Esophagus squamous epithelium (tissue), 5 donors: Measurements from ENCODE around the gene ANKRD17. TPM values are rescaled to one million over a fixed set of nuclear protein-coding genes. Genes with fewer than 3 reads are reported as not detected.

Experiments
- DNase-seq: peaks from one replicate; lab custom pipeline; 2025; lab: John Stamatoyannopoulos, UW
- H3K27ac ChIP-seq, 4 donors: fragments of 200-600 bp; sonication (generic); one replicate each; pipeline ENCODE4 v1.5.1; 2016 to 2019; ENCODE audit warnings: mild to moderate bottlenecking in 1 of 4
- H3K27me3 ChIP-seq, 4 donors: fragments of 200-600 bp; sonication (generic); 1 replicate in 3 of 4; 2 replicates in 1 of 4; pipeline versions ENCODE4 v1.5.1 to v1.6.0; 2017 to 2021; ENCODE audit warnings: antibody characterized with exemption in 1 of 4
- H3K36me3 ChIP-seq, 3 donors: fragments of 200-600 bp; sonication (generic); one replicate each; pipeline ENCODE4 v1.5.1; 2016 to 2019
- H3K4me1 ChIP-seq, 3 donors: fragments of 200-600 bp; sonication (generic); one replicate each; pipeline ENCODE4 v1.5.1; 2017 to 2019
- H3K4me3 ChIP-seq, 4 donors: fragments of 200-600 bp; sonication (generic); 1 replicate in 3 of 4; 2 replicates in 1 of 4; pipeline ENCODE4 v1.5.1; 2016 to 2019; ENCODE audit warnings: mild to moderate bottlenecking in 2 of 4, moderate library complexity in 1 of 4
- H3K9me3 ChIP-seq, 3 donors: fragments of 200-600 bp; sonication (generic); one replicate each; pipeline ENCODE4 v1.5.1; 2016 to 2019
- CTCF ChIP-seq, 6 experiments: fragments of 450-650 bp in 4 of 6; fragments of 200-600 bp in 2 of 6; sonication (generic) in 2 of 6; IDR thresholded peaks; one replicate each; pipeline ENCODE4 v1.5.1; 2016 to 2019; ENCODE audit warnings: antibody characterized with exemption in 6 of 6, mild to moderate bottlenecking in 4 of 6, moderate library complexity in 4 of 6
- POLR2A ChIP-seq, 4 donors: fragments of 450-650 bp; IDR thresholded peaks; one replicate each; pipeline ENCODE4 v1.6.1; 2017; ENCODE audit warnings: antibody characterized with exemption in 4 of 4, mild to moderate bottlenecking in 4 of 4, moderate library complexity in 3 of 4
- WGBS, 2 donors: methylation state at CpG; one replicate each; pipeline ENCODE4 v1.1.5; 2018; 5-methylcytosine and 5-hydroxymethylcytosine counted together
- intact Hi-C: fragments of 100-400 bp; cut with DNase I; formaldehyde crosslinking; loops from one replicate; pipeline ENCODE4 v1.15.0; 2022
- total RNA-seq, 4 donors: library from RNA; depleted of rRNA; stranded (reverse); fragments of >200 nt; gene quantifications; one replicate each; pipeline ENCODE4 v1.1.0, GENCODE V29; 2016
- donor health status: DM: yes; HTN: yes; CAD: no.

Gene ANKRD17
- total RNA-seq, 4 donors from 2014 or later = 31.3 to 55.5 (median 47.5) TPM

GRCh38 chr4:73193155-73193554 lies 65.4 kb downstream of the ANKRD17 start:
- intact Hi-C loops = no loop called here
- H3K4me1 ChIP-seq = peaks cover 0 to 5% (median 0%) of the 10 kb centered on the region in 3 donors
- DNase-seq = no peak
- TF ChIP-seq CTCF (IDR thresholded peaks at IDR 0.05) (no peak), POLR2A (IDR thresholded peaks at IDR 0.05) (no peak)
- H3K9me3 ChIP-seq = no peaks in the 10 kb centered on the region
- WGBS, 2 donors = 67 to 69% methylated on average over 2 of the region's 2 CpGs
- H3K27me3 ChIP-seq = no peaks in the 10 kb centered on the region
- no peak overlapping the region for H3K4me3 ChIP-seq
- no peak overlapping the region for H3K27ac ChIP-seq
- H3K36me3 ChIP-seq = peaks cover 0 to 10% (median 0%) of the 10 kb centered on the region in 3 donors

GRCh38 chr4:73189274-73189810 lies 69.3 kb downstream of the ANKRD17 start:
- Histone ChIP-seq H3K27me3 (no peaks in the 10 kb centered on the region), H3K9me3 (no peaks in the 10 kb centered on the region), H3K36me3 (peaks cover 0 to 12% (median 0%) of the 10 kb centered on the region in 3 donors), H3K4me3 (no peak overlapping the region), H3K4me1 (peaks cover 0 to 20% (median 0%) of the 10 kb centered on the region in 3 donors), H3K27ac (no peak overlapping the region)
- 92 to 95% methylated on average over 9 of the region's 9 CpGs for WGBS, 2 donors
- TF ChIP-seq CTCF (IDR thresholded peaks at IDR 0.05) = no peak
- DNase-seq = no peak
- intact Hi-C loops = no loop called here

GRCh38 chr4:73187325-73187724 lies 71.3 kb downstream of the ANKRD17 start:
- no peak overlapping the region for H3K27ac ChIP-seq
- intact Hi-C loops = no loop called here
- no peaks in the 10 kb centered on the region for H3K9me3 ChIP-seq
- peaks cover 0 to 16% (median 0%) of the 10 kb centered on the region in 3 donors for H3K36me3 ChIP-seq
- no peak for DNase-seq
- no peaks in the 10 kb centered on the region for H3K27me3 ChIP-seq
- H3K4me1 ChIP-seq = peaks cover 0 to 15% (median 0%) of the 10 kb centered on the region in 3 donors
- 64 to 75% methylated on average over 4 of the region's 4 CpGs for WGBS, 2 donors
- no peak overlapping the region for H3K4me3 ChIP-seq
- TF ChIP-seq CTCF (IDR thresholded peaks at IDR 0.05) = no peak
- no peak for TF ChIP-seq POLR2A (IDR thresholded peaks at IDR 0.05)

DNA sequence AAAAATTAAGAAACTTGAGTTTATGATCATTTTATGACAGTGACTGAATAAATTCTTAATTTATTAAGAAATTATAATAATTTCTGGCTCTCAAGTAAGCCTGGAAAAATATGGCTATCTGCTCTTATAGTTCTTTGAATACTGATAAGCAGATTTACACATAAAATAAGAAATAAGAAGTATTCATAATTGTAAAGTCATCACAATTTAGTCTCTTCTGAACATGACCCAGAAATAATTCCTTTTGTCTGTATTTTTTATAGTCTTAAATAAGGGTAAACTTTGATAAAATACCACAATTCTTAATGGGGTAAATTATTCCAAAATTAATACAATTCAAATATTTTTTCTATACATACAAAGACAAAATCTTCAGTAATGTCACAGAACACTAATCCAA lies 72.7 kb downstream of the ANKRD17 start:
- no peaks in the 10 kb centered on the region for H3K27me3 ChIP-seq
- peaks cover 0 to 15% (median 0%) of the 10 kb centered on the region in 3 donors for H3K4me1 ChIP-seq
- H3K27ac ChIP-seq = no peak overlapping the region
- TF ChIP-seq POLR2A (IDR thresholded peaks at IDR 0.05) (no peak), CTCF (IDR thresholded peaks at IDR 0.05) (no peak)
- no peak overlapping the region for H3K4me3 ChIP-seq
- H3K9me3 ChIP-seq = no peaks in the 10 kb centered on the region
- intact Hi-C loops = no loop called here
- H3K36me3 ChIP-seq = peaks cover 0 to 16% (median 0%) of the 10 kb centered on the region in 3 donors
- no peak for DNase-seq

DNA sequence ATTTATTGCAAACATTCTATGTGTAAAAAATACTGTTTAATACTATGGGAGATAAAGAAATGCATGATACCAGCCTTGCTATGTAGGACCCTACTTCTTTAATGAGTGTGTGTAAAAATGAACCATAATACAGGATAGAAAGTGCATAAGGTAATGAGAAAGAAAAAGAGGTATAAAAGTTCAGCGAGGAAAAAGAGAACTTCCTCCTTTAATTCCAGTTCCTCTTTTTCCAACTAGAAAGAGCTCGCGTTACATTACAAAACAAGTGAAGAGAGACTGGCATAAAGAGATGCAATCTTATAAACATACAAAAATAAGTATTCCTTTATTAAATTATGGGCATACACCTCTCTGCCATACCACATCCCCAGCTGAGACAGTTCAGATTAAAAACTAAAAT lies 77.4 kb downstream of the ANKRD17 start:
- Histone ChIP-seq H3K4me1 (peaks cover 0 to 16% (median 0%) of the 10 kb centered on the region in 3 donors), H3K27ac (no peak overlapping the region), H3K27me3 (no peaks in the 10 kb centered on the region), H3K9me3 (no peaks in the 10 kb centered on the region), H3K4me3 (no peak overlapping the region), H3K36me3 (peaks cover 0 to 17% (median 0%) of the 10 kb centered on the region in 3 donors)
- WGBS, 2 donors = 78 to 85% methylated on average over 3 of the region's 3 CpGs
- intact Hi-C loops = no loop called here
- no peak for DNase-seq
- no peak for TF ChIP-seq POLR2A (IDR thresholded peaks at IDR 0.05)
- no peak for TF ChIP-seq CTCF (IDR thresholded peaks at IDR 0.05)
